Eye (tissue), 1 donor: ENCODE measurements around the gene COL25A1.

ENCODE experiments used
- DNase-seq: peaks from one replicate; pipeline ENCODE4 v3.0.0-alpha.2; 2015

Gene COL25A1

GRCh38 chr4:109302361-109303139 lies at the start of gene COL25A1:
Gene COL25A1, minus strand, starts transcription at chr4:109302658.
- DNase-seq, result peak; percentile 94

DNA sequence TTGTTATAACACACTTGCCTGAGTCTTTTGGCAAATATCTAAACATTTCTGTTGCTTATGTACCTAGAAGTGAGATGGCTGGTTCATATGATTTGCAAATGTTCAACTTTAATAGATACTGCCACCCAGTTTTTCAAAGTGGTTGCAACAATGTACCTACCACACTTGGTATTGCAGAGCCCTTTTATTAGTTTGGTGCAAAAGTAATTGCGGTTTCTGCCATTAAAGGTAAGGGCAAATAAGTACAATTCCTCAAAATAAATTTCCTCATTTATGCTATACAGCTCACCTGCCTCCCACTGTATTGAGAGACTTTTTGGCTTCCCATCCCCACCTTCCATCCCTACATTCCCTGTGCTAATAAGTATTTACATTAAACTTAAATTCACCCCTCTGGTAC lies 47.7 kb upstream of the COL25A1 start:
- DNase-seq, result no peak

GRCh38 chr4:109334129-109335105 lies 32.0 kb upstream of the COL25A1 start:
- DNase-seq, result no peak

- DNase-seq, result no peak
Measured at GRCh38 chr4:109332926-109333464, 30.5 kb upstream of the COL25A1 start.

- DNase-seq, result no peak
Measured at GRCh38 chr4:109327641-109328040, 25.2 kb upstream of the COL25A1 start.

- DNase-seq, result no peak
Measured at GRCh38 chr4:109325698-109326097, 23.2 kb upstream of the COL25A1 start.

- DNase-seq, result no peak
Measured at GRCh38 chr4:109323348-109323747, 20.9 kb upstream of the COL25A1 start.

DNA sequence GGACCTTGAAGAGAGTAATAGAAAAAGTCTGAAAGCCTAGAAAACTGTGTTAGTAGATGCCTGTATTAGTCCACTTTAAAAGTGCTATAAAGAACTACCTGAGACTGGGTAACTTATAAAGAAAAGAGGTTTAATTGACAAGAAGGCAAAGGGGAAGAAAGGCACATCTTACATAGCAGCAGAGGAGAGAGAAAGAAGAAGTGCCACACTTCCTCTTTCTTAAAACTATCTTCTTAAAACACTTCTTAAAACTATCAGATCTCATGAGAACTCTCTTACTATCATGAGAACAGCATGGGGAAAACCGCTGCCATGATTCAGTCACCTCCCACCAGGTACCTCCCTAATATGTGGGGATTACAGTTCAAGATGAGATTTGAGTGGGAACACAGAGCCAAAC lies 18.8 kb upstream of the COL25A1 start:
- DNase-seq, result no peak

DNA sequence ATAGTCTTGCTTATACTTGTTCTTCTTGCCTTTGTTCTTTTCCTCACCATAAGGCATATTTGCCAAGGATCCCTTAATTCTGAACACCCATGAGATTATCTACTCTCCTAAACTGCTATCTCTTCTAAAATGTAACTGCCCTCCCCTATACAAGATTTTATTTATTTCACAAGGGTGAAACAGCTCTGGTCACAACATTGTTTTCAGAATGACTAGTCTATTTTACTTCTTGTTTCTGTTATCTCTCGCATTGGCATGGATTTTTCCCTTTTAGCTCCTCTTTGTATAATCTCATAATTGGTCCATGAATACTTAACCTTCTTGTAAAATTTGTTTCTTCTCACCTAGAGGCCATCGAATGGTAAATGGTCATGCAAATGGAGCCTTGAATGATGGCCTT lies 17.2 kb upstream of the COL25A1 start:
- no peak for DNase-seq

- DNase-seq, result no peak
Measured at GRCh38 chr4:109319156-109319555, 16.7 kb upstream of the COL25A1 start.

GRCh38 chr4:109315818-109316217 lies 13.4 kb upstream of the COL25A1 start:
- DNase-seq, result no peak

- DNase-seq, result no peak
Measured at GRCh38 chr4:109315341-109315740, 12.9 kb upstream of the COL25A1 start.

GRCh38 chr4:109313168-109314133 lies 11.0 kb upstream of the COL25A1 start:
- DNase-seq, result no peak

DNA sequence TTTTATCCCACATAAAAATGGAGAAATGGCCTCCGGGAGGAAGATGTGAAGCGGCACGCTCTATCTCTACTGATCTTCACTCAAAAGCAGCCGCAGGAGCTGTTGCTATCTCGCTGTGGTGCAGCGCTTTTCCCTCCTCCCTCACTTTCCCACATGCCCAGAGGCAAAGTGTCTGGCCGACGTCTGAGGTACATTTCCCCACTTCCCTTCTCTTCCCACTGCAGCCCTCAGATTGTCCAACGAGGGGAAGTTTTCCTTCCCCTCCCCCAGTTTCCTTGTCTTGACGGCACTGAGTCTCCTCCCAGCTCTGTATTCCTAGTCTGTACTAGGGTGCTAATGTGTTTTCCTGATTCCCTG lies 660 bp upstream of the COL25A1 start:
- DNase-seq, result no peak

GRCh38 chr4:109301651-109302360 lies 652 bp downstream of the COL25A1 start:
- DNase-seq, result peak; percentile 51

- peak; percentile 37 for DNase-seq
Measured at GRCh38 chr4:109298279-109299010, 4.0 kb downstream of the COL25A1 start.

- no peak for DNase-seq
Measured at GRCh38 chr4:109296527-109296926, 5.9 kb downstream of the COL25A1 start.

- DNase-seq, result peak; percentile 71
Measured at GRCh38 chr4:109295081-109295480, 7.4 kb downstream of the COL25A1 start.

GRCh38 chr4:109294468-109295020 lies 7.9 kb downstream of the COL25A1 start:
- DNase-seq, result no peak

DNA sequence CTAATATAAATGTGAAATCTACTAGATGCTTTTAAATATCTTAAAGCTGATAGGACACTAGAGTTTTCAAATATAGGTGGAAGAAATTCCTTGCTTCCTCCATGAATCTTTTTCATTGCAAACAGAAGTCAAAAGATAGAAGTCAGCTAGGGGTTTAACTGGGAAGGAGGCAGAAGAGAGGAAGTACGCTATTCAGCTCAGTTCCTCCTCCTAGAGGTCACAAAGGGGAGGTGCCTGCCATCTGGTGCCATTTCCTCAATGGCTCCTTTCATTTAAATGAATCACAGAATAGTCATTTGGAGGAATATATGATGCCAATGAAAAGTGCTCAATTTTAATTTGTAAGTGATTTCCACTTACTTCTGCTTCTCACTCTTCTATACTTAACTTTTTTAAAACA lies 8.5 kb downstream of the COL25A1 start:
- no peak for DNase-seq
